BLaER1 treated with 17β-estradiol and CSF1 and Interleukin-3, amounts not matched to agents 10 nM and 100 nM (cell line): Measurements from ENCODE around the gene HDGF.
A peak's percentile ranks its signal among the peaks of the same experiment; 100 is the strongest.
"Not testable (repeated sequence)": the region's sequence is repeated elsewhere in the genome, so short reads cannot be mapped to it uniquely, and the experiment has no call there.

Source experiments
- H3K27ac ChIP-seq, 11 experiments: shearing (Covaris generic); formaldehyde crosslinking; 2 replicates each; pipeline ENCODE4 v1.8.1; 2022
- H3K27me3 ChIP-seq, 11 experiments: shearing (Covaris generic); formaldehyde crosslinking; 2 replicates each; pipeline ENCODE4 v1.8.1; 2022
- H3K36me3 ChIP-seq, 11 experiments: shearing (Covaris generic); formaldehyde crosslinking; 2 replicates each; pipeline ENCODE4 v1.8.1; 2022
- H3K4me1 ChIP-seq, 10 experiments: shearing (Covaris generic); formaldehyde crosslinking; 2 replicates each; pipeline ENCODE4 v1.8.1; 2022
- H3K4me2 ChIP-seq, 11 experiments: shearing (Covaris generic); formaldehyde crosslinking; 2 replicates each; pipeline ENCODE4 v1.8.1; 2022
- H3K4me3 ChIP-seq, 10 experiments: shearing (Covaris generic); formaldehyde crosslinking; 2 replicates each; pipeline ENCODE4 v1.8.1; 2022
- H3K9ac ChIP-seq, 11 experiments: shearing (Covaris generic); formaldehyde crosslinking; 2 replicates each; pipeline ENCODE4 v1.8.1; 2022
- H3K9me3 ChIP-seq, 11 experiments: shearing (Covaris generic); formaldehyde crosslinking; replicated peaks in 1 of 11; 2 replicates each; pipeline ENCODE4 v1.8.1; 2022
- H4K20me1 ChIP-seq, 11 experiments: shearing (Covaris generic); formaldehyde crosslinking; 2 replicates each; pipeline ENCODE4 v1.8.1; 2022
- Cebpa-rat ChIP-seq, 11 experiments: shearing (Covaris generic); IDR thresholded peaks; 2 replicates each; pipeline ENCODE4 v1.8.1; 2022

Gene HDGF

GRCh38 chr1:156772222-156772621 lies 20.7 kb upstream of the HDGF start:
- Histone ChIP-seq H3K4me3 (no peak overlapping the region), H3K4me2 (peak overlapping the region in 1 of 11 experiments; percentile 96; a peak in 2 of 22 replicates), H3K27me3 (no peaks in the 10 kb centered on the region), H3K4me1 (peaks cover 50 to 78% (median 55%) of the 10 kb centered on the region in 10 experiments), H3K9ac (peak overlapping the region in 3 of 11 experiments; percentile 1 to 31 (median 21); a peak in 1 of 22 replicates), H3K27ac (no peak overlapping the region), H3K36me3 (peaks cover 30 to 72% (median 57%) of the 10 kb centered on the region in 11 experiments), H4K20me1 (peaks cover 56 to 93% (median 83%) of the 10 kb centered on the region in 11 experiments), H3K9me3 (no peaks in the 10 kb centered on the region)
- TF ChIP-seq Cebpa-rat (IDR thresholded peaks at IDR 0.05) = no peak

GRCh38 chr1:156768610-156769295 lies 17.3 kb upstream of the HDGF start:
- Histone ChIP-seq H4K20me1 (peaks cover 26 to 58% (median 51%) of the 10 kb centered on the region in 11 experiments; a peak in 21 of 22 replicates), H3K9ac (peak overlapping the region; percentile 93 to 99 (median 98)), H3K27me3 (no peaks in the 10 kb centered on the region), H3K4me2 (peak overlapping the region; percentile 78 to 100 (median 94)), H3K9me3 (no peaks in the 10 kb centered on the region), H3K4me1 (peaks cover 43 to 65% (median 48%) of the 10 kb centered on the region in 10 experiments), H3K36me3 (peaks cover 29 to 45% (median 42%) of the 10 kb centered on the region in 11 experiments), H3K4me3 (peak overlapping the region; percentile 83 to 96 (median 90)), H3K27ac (peak overlapping the region; percentile 90 to 99 (median 97); a peak in 21 of 22 replicates)
- TF ChIP-seq Cebpa-rat (IDR thresholded peaks at IDR 0.05) = no peak

GRCh38 chr1:156767879-156768604 lies 16.6 kb upstream of the HDGF start:
- Histone ChIP-seq H3K27ac (peak overlapping the region; percentile 90 to 99 (median 97)), H3K9me3 (no peaks in the 10 kb centered on the region), H3K36me3 (peaks cover 24 to 38% (median 34%) of the 10 kb centered on the region in 11 experiments), H3K9ac (peak overlapping the region; percentile 93 to 99 (median 98)), H3K4me3 (peak overlapping the region; percentile 83 to 96 (median 90)), H3K4me1 (peaks cover 43 to 59% (median 47%) of the 10 kb centered on the region in 10 experiments), H4K20me1 (peaks cover 20 to 51% (median 44%) of the 10 kb centered on the region in 11 experiments; a peak in 20 of 22 replicates), H3K27me3 (no peaks in the 10 kb centered on the region), H3K4me2 (peak overlapping the region; percentile 78 to 100 (median 94))
- no peak for TF ChIP-seq Cebpa-rat (IDR thresholded peaks at IDR 0.05)

- peak within 1 kb of the TSS; percentile 83 to 96 (median 90) for H3K4me3 ChIP-seq
- peak within 1 kb of the TSS; percentile 90 to 99 (median 97) for H3K27ac ChIP-seq
- peaks cover 42 to 51% (median 45%) of the 10 kb centered on the region in 10 experiments for H3K4me1 ChIP-seq
- H4K20me1 ChIP-seq = peaks cover 13 to 43% (median 36%) of the 10 kb centered on the region in 11 experiments; a peak in 18 of 22 replicates
- H3K4me2 ChIP-seq = peak within 1 kb of the TSS; percentile 92 to 100 (median 96)
- H3K9me3 ChIP-seq = no peaks in the 10 kb centered on the region
- no peak for TF ChIP-seq Cebpa-rat (IDR thresholded peaks at IDR 0.05)
- H3K9ac ChIP-seq = peak within 1 kb of the TSS; percentile 93 to 99 (median 98)
- no peaks in the 10 kb centered on the region for H3K27me3 ChIP-seq
- peaks cover 24 to 31% (median 27%) of the 10 kb centered on the region in 11 experiments for H3K36me3 ChIP-seq
Observed at GRCh38 chr1:156767101-156767878, 15.8 kb upstream of the HDGF start, which contains the start of gene PRCC. Gene PRCC, plus strand, starts transcription at chr1:156767535. Its CDS starts 237 bp downstream, at chr1:156767772.

- Histone ChIP-seq H3K9ac (peak overlapping the region; percentile 80 to 99 (median 95)), H4K20me1 (peaks cover 9 to 35% (median 28%) of the 10 kb centered on the region in 11 experiments; a peak in 18 of 22 replicates), H3K9me3 (no peaks in the 10 kb centered on the region), H3K27ac (peak overlapping the region; percentile 50 to 98 (median 83)), H3K4me2 (peak overlapping the region; percentile 87 to 98 (median 93)), H3K4me3 (peak overlapping the region; percentile 65 to 96 (median 84)), H3K4me1 (peaks cover 42 to 45% (median 43%) of the 10 kb centered on the region in 10 experiments), H3K27me3 (no peaks in the 10 kb centered on the region), H3K36me3 (peaks cover 16 to 23% (median 19%) of the 10 kb centered on the region in 11 experiments)
- TF ChIP-seq Cebpa-rat (IDR thresholded peaks at IDR 0.05) = no peak
Observed at GRCh38 chr1:156766298-156767100, 15.0 kb upstream of the HDGF start.

DNA sequence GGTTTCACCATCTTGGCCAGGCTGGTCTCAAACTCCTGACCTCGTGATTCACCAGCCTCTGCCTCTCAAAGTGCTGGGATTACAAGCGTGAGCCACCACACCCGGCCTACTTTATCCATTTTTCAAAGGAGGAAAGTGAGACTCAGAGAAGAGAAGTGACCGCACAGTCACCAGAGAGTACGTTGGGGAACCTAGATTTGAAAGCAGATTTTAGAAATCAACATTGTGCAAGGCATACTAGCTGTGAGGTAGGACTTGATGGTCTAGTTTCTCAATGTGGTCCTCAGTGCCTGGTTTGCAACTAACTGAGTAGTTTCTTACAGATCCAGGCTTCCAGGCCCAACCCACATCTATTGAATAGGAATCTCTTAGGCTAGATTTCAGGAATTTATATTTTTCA lies 14.2 kb upstream of the HDGF start:
- peak overlapping the region; percentile 80 to 99 (median 95); a peak in 21 of 22 replicates for H3K9ac ChIP-seq
- peak overlapping the region in 9 of 11 experiments; percentile 75 to 98 (median 94); a peak in 14 of 22 replicates for H3K27ac ChIP-seq
- peaks cover 7 to 14% (median 11%) of the 10 kb centered on the region in 11 experiments for H3K36me3 ChIP-seq

DNA sequence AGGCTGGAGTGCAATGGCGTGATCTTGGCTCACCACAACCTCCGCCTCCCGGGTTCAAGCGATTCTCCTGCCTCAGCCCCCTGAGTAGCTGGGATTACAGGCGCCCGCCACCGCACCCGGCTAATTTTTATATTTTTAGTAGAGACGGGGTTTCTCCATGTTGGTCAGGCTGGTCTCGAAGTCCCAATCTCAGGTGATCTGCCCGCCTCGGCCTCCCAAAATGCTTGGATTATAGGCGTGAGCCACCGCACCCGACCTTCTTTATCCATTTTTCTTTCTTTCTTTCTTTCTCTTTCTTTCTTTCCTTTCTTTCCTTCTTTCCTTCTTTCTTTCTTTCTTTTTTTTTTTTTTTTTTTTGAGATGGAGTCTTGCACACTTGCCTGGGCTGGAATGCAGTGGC lies 13.7 kb upstream of the HDGF start:
- not testable (repeated sequence) for H3K27me3 ChIP-seq, H3K27ac ChIP-seq, H3K4me3 ChIP-seq, H3K36me3 ChIP-seq, H3K4me2 ChIP-seq, H3K9ac ChIP-seq, H3K9me3 ChIP-seq
- Histone ChIP-seq H4K20me1 (peaks cover under 1 to 22% (median 15%) of the 10 kb centered on the region in 11 experiments; a peak in 11 of 22 replicates), H3K4me1 (peaks cover 28 to 36% (median 29%) of the 10 kb centered on the region in 10 experiments)

More for the DNA sequence above, 14.2 kb upstream of the HDGF start:
- TF ChIP-seq Cebpa-rat (IDR thresholded peaks at IDR 0.05) = no peak
- peak overlapping the region; percentile 87 to 98 (median 93) for H3K4me2 ChIP-seq
- H3K27me3 ChIP-seq = no peaks in the 10 kb centered on the region
- no peaks in the 10 kb centered on the region for H3K9me3 ChIP-seq
- H3K4me1 ChIP-seq = peaks cover 33 to 37% (median 35%) of the 10 kb centered on the region in 10 experiments
- peak overlapping the region in 6 of 10 experiments; percentile 65 to 96 (median 81); a peak in 9 of 20 replicates for H3K4me3 ChIP-seq
- peaks cover 3 to 27% (median 20%) of the 10 kb centered on the region in 11 experiments; a peak in 14 of 22 replicates for H4K20me1 ChIP-seq

GRCh38 chr1:156760796-156761104 lies 9.3 kb upstream of the HDGF start:
- Histone ChIP-seq H3K4me2 (no peak overlapping the region), H3K9ac (no peak overlapping the region), H3K27ac (no peak overlapping the region), H3K9me3 (no peaks in the 10 kb centered on the region), H3K27me3 (no peaks in the 10 kb centered on the region), H3K36me3 (no peaks in the 10 kb centered on the region), H3K4me1 (peaks cover 4 to 13% (median 5%) of the 10 kb centered on the region in 10 experiments), H4K20me1 (no peaks in the 10 kb centered on the region), H3K4me3 (no peak overlapping the region)
- no peak for TF ChIP-seq Cebpa-rat (IDR thresholded peaks at IDR 0.05)
